GM23338 (cell line): Measurements from ENCODE around the gene EPHA6. TPM values are rescaled to one million over a fixed set of nuclear protein-coding genes. Genes with fewer than 3 reads are reported as not detected.

ENCODE experiments used
- ATAC-seq: fragments of 200-7000 bp; cut with Tn5 transposase; 3 replicates; pipeline ENCODE4 v1.9.1; 2020
- DNase-seq: peaks from one replicate; pipeline ENCODE4 v3.0.0-alpha.2; 2015; ENCODE audit warnings: low spot score
- H2AFZ ChIP-seq: fragments of 200-600 bp; sonication (generic); 2 replicates; pipeline ENCODE4 v1.8.0; 2016; ENCODE audit warnings: antibody characterized with exemption, mild to moderate bottlenecking, moderate library complexity
- H3F3A ChIP-seq: fragments of 200-600 bp; sonication (generic); replicated peaks from 2 replicates; pipeline ENCODE4 v1.8.0; 2017; ENCODE audit warnings: antibody characterized with exemption, mixed run types, low read depth
- H3K27ac ChIP-seq: fragments of 200-600 bp; sonication (generic); 2 replicates; pipeline ENCODE4 v1.6.1; 2016; ENCODE audit warnings: low read depth
- H3K27me3 ChIP-seq: fragments of 200-600 bp; sonication (generic); 2 replicates; pipeline ENCODE4 v1.8.0; 2016; ENCODE audit warnings: mild to moderate bottlenecking, mixed run types, moderate library complexity; ENCODE audit not compliant: insufficient read depth
- H3K36me3 ChIP-seq: fragments of 200-600 bp; sonication (generic); 2 replicates; pipeline ENCODE4 v1.8.0; 2016; ENCODE audit warnings: mild to moderate bottlenecking; ENCODE audit not compliant: insufficient read depth
- H3K4me1 ChIP-seq: fragments of 200-600 bp; sonication (generic); 2 replicates; pipeline ENCODE4 v1.8.0; 2016; ENCODE audit warnings: mild to moderate bottlenecking, moderate library complexity; ENCODE audit not compliant: insufficient read depth
- H3K4me2 ChIP-seq: fragments of 200-600 bp; sonication (generic); 2 replicates; pipeline ENCODE4 v1.7.1; 2017; ENCODE audit warnings: mixed run types
- H3K4me3 ChIP-seq: fragments of 200-600 bp; sonication (generic); 2 replicates; pipeline ENCODE4 v1.6.1; 2016; ENCODE audit warnings: mixed run types
- H3K79me2 ChIP-seq: fragments of 200-600 bp; sonication (generic); replicated peaks from 2 replicates; pipeline ENCODE4 v1.8.0; 2017; ENCODE audit warnings: mild to moderate bottlenecking; ENCODE audit not compliant: insufficient read depth
- H3K9me2 ChIP-seq: fragments of 200-600 bp; sonication (generic); 2 replicates; pipeline ENCODE4 v1.8.0; 2017; ENCODE audit not compliant: insufficient read depth
- H4K20me1 ChIP-seq: fragments of 200-600 bp; sonication (generic); replicated peaks from 2 replicates; pipeline ENCODE4 v1.8.0; 2017; ENCODE audit warnings: mild to moderate bottlenecking; ENCODE audit not compliant: insufficient read depth
- H3K27ac Mint-ChIP-seq: 2 replicates; pipeline ENCODE4 v1.8.0; 2020; ENCODE audit warnings: inconsistent platforms, mild to moderate bottlenecking, moderate library complexity, mixed read lengths
- H3K27me3 Mint-ChIP-seq: 3 replicates; pipeline ENCODE4 v1.8.0; 2022; ENCODE audit warnings: low read depth, mild to moderate bottlenecking, moderate library complexity, mixed read lengths, inconsistent platforms; ENCODE audit not compliant: insufficient read depth, poor library complexity
- H3K36me3 Mint-ChIP-seq: 3 replicates; pipeline ENCODE4 v1.8.0; 2021; ENCODE audit warnings: low read depth, mild to moderate bottlenecking, inconsistent platforms, moderate library complexity, mixed read lengths
- H3K4me1 Mint-ChIP-seq: 3 replicates; pipeline ENCODE4 v1.8.0; 2020; ENCODE audit warnings: mild to moderate bottlenecking, inconsistent platforms, mixed read lengths
- H3K4me3 Mint-ChIP-seq: 3 replicates; pipeline ENCODE4 v1.8.0; 2021; ENCODE audit warnings: moderate library complexity, mild to moderate bottlenecking, inconsistent platforms, mixed read lengths
- H3K9me3 Mint-ChIP-seq: 3 replicates; pipeline ENCODE4 v1.8.0; 2020; ENCODE audit warnings: moderate library complexity, mild to moderate bottlenecking, inconsistent platforms, mixed read lengths
- CREB1 ChIP-seq: fragments of 250-450 bp; sonication (Bioruptor Pico); IDR thresholded peaks from 2 replicates; pipeline ENCODE4 v1.5.0; 2020; ENCODE audit warnings: low read depth, mild to moderate bottlenecking, moderate library complexity
- CTCF ChIP-seq, 2 experiments: fragments of 200-600 bp in 1 of 2; sonication (generic) in 1 of 2; conservative IDR thresholded peaks; 2 replicates each; pipeline versions ENCODE4 v1.5.1 to v1.6.1; 2016 to 2017; ENCODE audit warnings: antibody characterized with exemption in 2 of 2, low read depth in 2 of 2, mild to moderate bottlenecking in 2 of 2, moderate library complexity in 1 of 2
- ETS1 ChIP-seq: IDR thresholded peaks from 2 replicates; pipeline ENCODE4 v1.6.1; 2016; ENCODE audit warnings: antibody characterized with exemption
- EZH2 ChIP-seq: fragments of 200-600 bp; sonication (generic); IDR thresholded peaks from one replicate; pipeline ENCODE4 v1.8.0; 2017; ENCODE audit warnings: antibody characterized with exemption, mild to moderate bottlenecking, low read depth; ENCODE audit not compliant: unreplicated experiment
- EZH2phosphoT487 ChIP-seq: fragments of 200-600 bp; sonication (generic); IDR thresholded peaks from one replicate; pipeline ENCODE4 v1.8.1; 2018; ENCODE audit warnings: antibody characterized with exemption; ENCODE audit not compliant: unreplicated experiment
- JUNB ChIP-seq: IDR thresholded peaks from one replicate; pipeline ENCODE4 v1.6.1; 2016; ENCODE audit warnings: antibody characterized with exemption; ENCODE audit not compliant: unreplicated experiment
- POLR2AphosphoS5 ChIP-seq: IDR thresholded peaks from 2 replicates; pipeline ENCODE4 v1.6.1; 2016; ENCODE audit warnings: antibody characterized with exemption, low read depth
- REST ChIP-seq: IDR thresholded peaks from one replicate; pipeline ENCODE4 v1.6.1; 2018; ENCODE audit warnings: antibody characterized with exemption; ENCODE audit not compliant: unreplicated experiment
- STAT1 ChIP-seq: IDR thresholded peaks from one replicate; pipeline ENCODE4 v1.6.1; 2016; ENCODE audit warnings: antibody characterized with exemption; ENCODE audit not compliant: unreplicated experiment
- ZNF114 ChIP-seq: fragments of 250-450 bp; sonication (Bioruptor Pico); IDR thresholded peaks from 2 replicates; pipeline ENCODE4 v1.5.0; 2020; ENCODE audit warnings: mild to moderate bottlenecking, moderate library complexity
- ZNF331 ChIP-seq: fragments of 250-450 bp; sonication (Bioruptor Pico); IDR thresholded peaks from 2 replicates; pipeline ENCODE4 v1.5.0; 2020; ENCODE audit warnings: low read depth, mild to moderate bottlenecking, moderate library complexity
- polyA plus RNA-seq: library from polyadenylated mRNA; unstranded; fragments of >200 nt; fragmentation: Nextera tagmentation; extraction: Ambion mirVana; gene quantifications from 2 replicates; pipeline ENCODE4 v1.2.1, GENCODE V29; 2016
- total RNA-seq: library from RNA; depleted of rRNA; stranded (reverse); fragments of >200 nt; shearing (Covaris generic); gene quantifications from 2 replicates; pipeline ENCODE4 v1.2.3, GENCODE V29; 2014

The EPHA6 gene
- total and polyA plus RNA-seq, 2 experiments from 2014 or later, result 0.37 to 2.6 TPM

GRCh38 chr3:96869316-96869715 lies 54.9 kb downstream of the EPHA6 start:
- no peaks in the 10 kb centered on the region for H3F3A ChIP-seq
- no peak overlapping the region for H2AFZ ChIP-seq
- H3K27me3 ChIP-seq, result no peaks in the 10 kb centered on the region
- Mint-ChIP-seq H3K36me3 (no peaks in the 10 kb centered on the region), H3K4me3 (no peak overlapping the region), H3K9me3 (no peaks in the 10 kb centered on the region), H3K4me1 (no peaks in the 10 kb centered on the region), H3K27ac (no peak overlapping the region), H3K27me3 (peaks cover 2% of the 10 kb centered on the region)
- H4K20me1 ChIP-seq, result no peaks in the 10 kb centered on the region
- TF ChIP-seq ZNF114 (CRISPR knock-in tag) (no peak), CREB1 (CRISPR knock-in tag) (no peak), EZH2 (no peak), ETS1 (no peak), ZNF331 (CRISPR knock-in tag) (no peak), POLR2AphosphoS5 (no peak), CTCF (conservative IDR thresholded peaks at IDR 0.05; ENCODE audit: low read depth in 2 of 2) (no peak)
- H3K4me3 ChIP-seq, result no peak overlapping the region
- DNase-seq (no peak), ATAC-seq (no peak)
- no peaks in the 10 kb centered on the region for H3K36me3 ChIP-seq
- H3K4me2 ChIP-seq, result no peak overlapping the region
- H3K9me2 ChIP-seq, result no peaks in the 10 kb centered on the region
- H3K27ac ChIP-seq, result no peak overlapping the region
- no peaks in the 10 kb centered on the region for H3K4me1 ChIP-seq
- no peaks in the 10 kb centered on the region for H3K79me2 ChIP-seq

GRCh38 chr3:96877510-96877909 lies 63.1 kb downstream of the EPHA6 start:
- no peaks in the 10 kb centered on the region for H3K36me3 ChIP-seq
- TF ChIP-seq STAT1 (no peak), CTCF (conservative IDR thresholded peaks at IDR 0.05; ENCODE audit: low read depth in 2 of 2) (no peak), ZNF331 (CRISPR knock-in tag) (no peak), JUNB (no peak), ETS1 (no peak), ZNF114 (CRISPR knock-in tag) (no peak), REST (no peak), EZH2phosphoT487 (no peak)

More at GRCh38 chr3:96877510-96877909, 63.1 kb downstream of the EPHA6 start:
- Histone ChIP-seq H3K27me3 (no peaks in the 10 kb centered on the region), H3F3A (no peaks in the 10 kb centered on the region), H2AFZ (no peak overlapping the region), H3K4me2 (no peak overlapping the region), H3K4me3 (no peak overlapping the region), H3K9me2 (no peaks in the 10 kb centered on the region), H4K20me1 (no peaks in the 10 kb centered on the region), H3K27ac (no peak overlapping the region), H3K79me2 (no peaks in the 10 kb centered on the region), H3K4me1 (no peaks in the 10 kb centered on the region)
- Mint-ChIP-seq H3K4me1 (no peaks in the 10 kb centered on the region), H3K4me3 (no peak overlapping the region), H3K27ac (no peak overlapping the region), H3K27me3 (peaks cover 1% of the 10 kb centered on the region), H3K9me3 (peaks cover 4% of the 10 kb centered on the region), H3K36me3 (no peaks in the 10 kb centered on the region; the same call in 2 of the 3 replicates)
- DNase-seq (no peak), ATAC-seq (no peak)
